ENCODE measurements around the gene ANKRD53.

Gene ANKRD53

GRCh38 chr2:70942396-70943204 is 35.8 kb upstream of the ANKRD53 start:
- DNase-seq (ENCODE audit: low read depth in 1 of 2, low spot score in 1 of 2): no peak

GRCh38 chr2:70943205-70943871 is 35.1 kb upstream of the ANKRD53 start:
- DNase-seq (ENCODE audit: low read depth in 1 of 2, low spot score in 1 of 2): no peak

GRCh38 chr2:70944111-70944690 is 34.2 kb upstream of the ANKRD53 start:
- DNase-seq (ENCODE audit: low read depth in 1 of 2, low spot score in 1 of 2): no peak

- DNase-seq (ENCODE audit: low read depth in 1 of 2, low spot score in 1 of 2): no peak
These were observed 31.5 kb upstream of the ANKRD53 start for GRCh38 chr2:70946832-70947442.

GRCh38 chr2:70947556-70948184 is 30.8 kb upstream of the ANKRD53 start:
- DNase-seq (ENCODE audit: low read depth in 1 of 2, low spot score in 1 of 2): no peak

GRCh38 chr2:70948337-70949003 is 30.0 kb upstream of the ANKRD53 start:
- peak; percentile 60 to 74 for DNase-seq (ENCODE audit: low read depth in 1 of 2, low spot score in 1 of 2)

GRCh38 chr2:70949086-70949485 is 29.3 kb upstream of the ANKRD53 start:
- no peak for DNase-seq (ENCODE audit: low read depth in 1 of 2, low spot score in 1 of 2)

- no peak for DNase-seq (ENCODE audit: low read depth in 1 of 2, low spot score in 1 of 2)
These were observed 23.5 kb upstream of the ANKRD53 start for GRCh38 chr2:70954886-70955285.

- no peak for DNase-seq (ENCODE audit: low read depth in 1 of 2, low spot score in 1 of 2)
These were observed 22.3 kb upstream of the ANKRD53 start for GRCh38 chr2:70956141-70956540.

- DNase-seq (ENCODE audit: low read depth in 1 of 2, low spot score in 1 of 2): no peak
These were observed 20.6 kb upstream of the ANKRD53 start for GRCh38 chr2:70957798-70958197.

GRCh38 chr2:70958759-70959158 is 19.7 kb upstream of the ANKRD53 start:
- no peak for DNase-seq (ENCODE audit: low read depth in 1 of 2, low spot score in 1 of 2)

GRCh38 chr2:70959271-70959761 is 19.1 kb upstream of the ANKRD53 start:
- DNase-seq (ENCODE audit: low read depth in 1 of 2, low spot score in 1 of 2): no peak

GRCh38 chr2:70959851-70960832 is 18.3 kb upstream of the ANKRD53 start:
- no peak for DNase-seq (ENCODE audit: low read depth in 1 of 2, low spot score in 1 of 2)

- no peak for DNase-seq (ENCODE audit: low read depth in 1 of 2, low spot score in 1 of 2)
These were observed 17.4 kb upstream of the ANKRD53 start for GRCh38 chr2:70960833-70961647.

GRCh38 chr2:70961648-70961994 is 16.8 kb upstream of the ANKRD53 start:
- no peak for DNase-seq (ENCODE audit: low read depth in 1 of 2, low spot score in 1 of 2)

- DNase-seq (ENCODE audit: low read depth in 1 of 2, low spot score in 1 of 2): no peak
These were observed 16.1 kb upstream of the ANKRD53 start for GRCh38 chr2:70962211-70962884.

GRCh38 chr2:70962885-70963878 is 15.2 kb upstream of the ANKRD53 start:
- DNase-seq (ENCODE audit: low read depth in 1 of 2, low spot score in 1 of 2): no peak
